H1 (cell line): ENCODE measurements around the gene GRID1. TPM values are rescaled to one million over a fixed set of nuclear protein-coding genes. Genes with fewer than 3 reads are reported as not detected.

Source experiments
- CTCF ChIA-PET: fragments of 300-600 bp; sonication (Branson Sonifier 250); formaldehyde crosslinking; loops from one replicate; lab custom pipeline; 2021; ENCODE audit not compliant: partially characterized antibody; lab: Charles Lee
- POLR2A ChIA-PET: fragments of 300-600 bp; sonication (Branson Sonifier 250); formaldehyde crosslinking; loops from one replicate; lab custom pipeline; 2021; ENCODE audit warnings: inconsistent platforms; ENCODE audit not compliant: partially characterized antibody; lab: Charles Lee
- DNase-seq, 2 experiments: peaks; one replicate each; pipeline versions ENCODE4 v3.0.0 to v3.0.0-alpha.2; 2010 to 2022; ENCODE audit warnings: low spot score in 2 of 2, low read depth in 1 of 2, mixed read lengths in 1 of 2
- FAIRE-seq: peaks from 2 replicates; lab custom pipeline; 2011; peaks lifted over from hg19 to GRCh38; lab: Jason Lieb, UNC
- H2AFZ ChIP-seq: 2 replicates; pipeline ENCODE4 v1.8.1; 2012; ENCODE audit warnings: low read length, inconsistent platforms
- H2AK5ac ChIP-seq: 2 replicates; pipeline ENCODE4 v1.6.1; 2013; ENCODE audit warnings: low read depth, low read length
- H2BK120ac ChIP-seq: replicated peaks from 2 replicates; pipeline ENCODE3; 2013; ENCODE audit warnings: low read depth, low read length, inconsistent platforms
- H2BK12ac ChIP-seq: 2 replicates; pipeline ENCODE4 v1.6.1; 2013; ENCODE audit warnings: low read depth, low read length
- H2BK15ac ChIP-seq: 2 replicates; pipeline ENCODE4 v1.6.1; 2013; ENCODE audit warnings: low read length
- H2BK20ac ChIP-seq: 2 replicates; pipeline ENCODE4 v1.6.1; 2013; ENCODE audit warnings: low read length
- H2BK5ac ChIP-seq: 2 replicates; pipeline ENCODE4 v1.6.1; 2013; ENCODE audit warnings: low read depth, low read length
- H3K14ac ChIP-seq: 2 replicates; pipeline ENCODE4 v1.6.1; 2013; ENCODE audit warnings: inconsistent platforms; ENCODE audit not compliant: insufficient read length
- H3K18ac ChIP-seq: 2 replicates; pipeline ENCODE4 v1.6.1; 2013; ENCODE audit warnings: low read length; ENCODE audit errors: extremely low read depth
- H3K23ac ChIP-seq: 2 replicates; pipeline ENCODE4 v1.6.1; 2013; ENCODE audit warnings: inconsistent platforms; ENCODE audit not compliant: insufficient read length
- H3K23me2 ChIP-seq: 2 replicates; pipeline ENCODE4 v1.6.1; 2013; ENCODE audit warnings: low read depth, low read length
- H3K27ac ChIP-seq: 2 replicates; pipeline ENCODE4 v1.6.1; 2011; ENCODE audit warnings: low read depth, low read length, inconsistent platforms
- H3K27me3 ChIP-seq, 4 experiments: replicated peaks in 1 of 4; 1 replicate in 1 of 4; 2 replicates in 3 of 4; pipeline versions ENCODE4 v1.6.1 to v1.8.1; 2011 to 2013; ENCODE audit warnings: low read length in 3 of 4, mild to moderate bottlenecking in 3 of 4, inconsistent platforms in 2 of 4, mixed read lengths in 2 of 4, moderate library complexity in 1 of 4; ENCODE audit not compliant: control insufficient read depth in 3 of 4, insufficient read depth in 3 of 4; ENCODE audit errors: extremely low read depth in 1 of 4
- H3K36me3 ChIP-seq, 4 experiments: 2 replicates each; pipeline versions ENCODE4 v1.6.1 to v1.8.1; 2011 to 2013; ENCODE audit warnings: mild to moderate bottlenecking in 4 of 4, low read length in 3 of 4, moderate library complexity in 2 of 4, control low read depth in 1 of 4, inconsistent platforms in 1 of 4; ENCODE audit not compliant: insufficient read depth in 4 of 4, control insufficient read depth in 2 of 4
- H3K4ac ChIP-seq: replicated peaks from 2 replicates; pipeline ENCODE3; 2013; ENCODE audit warnings: low read length, low read depth, mixed read lengths, inconsistent platforms; ENCODE audit not compliant: insufficient read length
- H3K4me1 ChIP-seq, 4 experiments: replicated peaks in 1 of 4; 1 replicate in 1 of 4; 2 replicates in 3 of 4; pipeline versions ENCODE4 v1.6.1 to v1.8.1; 2011 to 2013; ENCODE audit warnings: low read length in 3 of 4, inconsistent platforms in 2 of 4, mixed read lengths in 1 of 4; ENCODE audit not compliant: insufficient read depth in 4 of 4, control insufficient read depth in 3 of 4
- H3K4me2 ChIP-seq, 2 experiments: 2 replicates each; pipeline versions ENCODE4 v1.6.1 to v1.8.1; 2011 to 2013; ENCODE audit warnings: low read depth in 2 of 2, low read length in 2 of 2, control low read depth in 1 of 2, inconsistent platforms in 1 of 2, mild to moderate bottlenecking in 1 of 2; ENCODE audit not compliant: insufficient read depth in 1 of 2
- H3K4me3 ChIP-seq, 4 experiments: fragments of 200-600, 300-600 bp in 1 of 4; sonication (generic), shearing (Covaris generic), sonication (Bioruptor Twin) in 1 of 4; 2 replicates each; pipeline versions ENCODE4 v1.5.1 to v1.8.1; 2011 to 2016; ENCODE audit warnings: low read length in 4 of 4, low read depth in 3 of 4, control low read depth in 2 of 4, inconsistent platforms in 2 of 4, mild to moderate bottlenecking in 2 of 4, mixed read lengths in 1 of 4, moderate library complexity in 1 of 4; ENCODE audit not compliant: insufficient read depth in 2 of 4; ENCODE audit errors: extremely low read depth in 1 of 4
- H3K56ac ChIP-seq: replicated peaks from 2 replicates; pipeline ENCODE3; 2013; ENCODE audit warnings: low read depth, mild to moderate bottlenecking, mixed read lengths, low read length, inconsistent platforms; ENCODE audit not compliant: insufficient read length
- H3K79me1 ChIP-seq: 2 replicates; pipeline ENCODE4 v1.6.1; 2013; ENCODE audit warnings: low read depth, low read length, control low read depth
- H3K79me2 ChIP-seq, 2 experiments: 2 replicates each; pipeline versions ENCODE4 v1.6.1 to v1.8.1; 2012 to 2013; ENCODE audit warnings: low read length in 2 of 2, mild to moderate bottlenecking in 2 of 2, inconsistent platforms in 1 of 2; ENCODE audit not compliant: insufficient read depth in 2 of 2, control insufficient read depth in 1 of 2
- H3K9ac ChIP-seq, 4 experiments: replicated peaks in 1 of 4; 1 replicate in 1 of 4; 2 replicates in 3 of 4; pipeline versions ENCODE4 v1.6.1 to v1.8.1; 2011 to 2013; ENCODE audit warnings: low read depth in 3 of 4, low read length in 3 of 4, control low read depth in 2 of 4, mild to moderate bottlenecking in 2 of 4, moderate library complexity in 2 of 4, inconsistent platforms in 1 of 4; ENCODE audit errors: extremely low read depth in 1 of 4
- H3K9me3 ChIP-seq, 2 experiments: 2 replicates each; pipeline versions ENCODE4 v1.6.1 to v1.8.1; 2012 to 2013; ENCODE audit warnings: mild to moderate bottlenecking in 2 of 2, moderate library complexity in 2 of 2, control low read depth in 1 of 2, inconsistent platforms in 1 of 2, low read depth in 1 of 2, low read length in 1 of 2, mixed read lengths in 1 of 2; ENCODE audit not compliant: insufficient read depth in 2 of 2
- H4K20me1 ChIP-seq, 2 experiments: replicated peaks in 1 of 2; 2 replicates each; pipeline versions ENCODE3 to v1.8.1; 2011 to 2013; ENCODE audit warnings: inconsistent platforms in 2 of 2, low read length in 2 of 2, mild to moderate bottlenecking in 1 of 2; ENCODE audit not compliant: insufficient read depth in 2 of 2, control insufficient read depth in 1 of 2
- H4K5ac ChIP-seq: 2 replicates; pipeline ENCODE4 v1.6.1; 2013; ENCODE audit warnings: low read length, low read depth, mixed read lengths, inconsistent platforms; ENCODE audit not compliant: insufficient read length
- H4K8ac ChIP-seq: 2 replicates; pipeline ENCODE4 v1.8.0; 2013; ENCODE audit warnings: mild to moderate bottlenecking, moderate library complexity, low read length, inconsistent platforms; ENCODE audit not compliant: insufficient read depth; ENCODE audit errors: extremely low read depth
- H4K91ac ChIP-seq: replicated peaks from 2 replicates; pipeline ENCODE3; 2013; ENCODE audit warnings: low read length, mixed read lengths, inconsistent platforms; ENCODE audit not compliant: insufficient read length
- HDAC6 ChIP-seq: IDR thresholded peaks from one replicate; pipeline ENCODE4 v1.7.1; 2012; ENCODE audit warnings: low read depth, mild to moderate bottlenecking, inconsistent platforms, low read length, moderate library complexity
- MAFK ChIP-seq: IDR thresholded peaks from 2 replicates; pipeline ENCODE4 v1.6.1; 2012; ENCODE audit warnings: low read depth, mild to moderate bottlenecking, improper control_type of control experiment, low read length
- WGBS, 2 experiments: shearing (Covaris generic) in 1 of 2; methylation state at CpG; one replicate each; pipeline versions ENCODE4 v1.1.6 to v1.1.7; 2013 to 2015; ENCODE audit warnings: low lambda C conversion rate in 2 of 2, mixed read lengths in 2 of 2, inconsistent platforms in 1 of 2, low coverage in 1 of 2, missing lambda C conversion rate in 1 of 2; ENCODE audit not compliant: insufficient replicate concordance in 2 of 2, insufficient coverage in 1 of 2, insufficient read length in 1 of 2; ENCODE audit errors: extremely low coverage in 1 of 2, missing lambda C conversion rate in 1 of 2; 5-methylcytosine and 5-hydroxymethylcytosine counted together
- polyA plus RNA-seq, 7 experiments: library from polyadenylated mRNA; depleted of rRNA in 3 of 7; stranded (reverse) in 5 of 7; unstranded in 2 of 7; fragments of >200 nt in 5 of 7; fragments of 200-250 nt in 2 of 7; gene quantifications; 1 replicate in 5 of 7; 2 replicates in 1 of 7; 4 replicates in 1 of 7; pipeline versions ENCODE4 v1.2.1 to v1.2.3, GENCODE V29; 2011 to 2013; ENCODE audit warnings: missing spikeins in 2 of 7, mixed read lengths in 2 of 7
- total RNA-seq: library from RNA; stranded (reverse); fragmentation: NEBNext Ultra II Directional; extraction: Animal tissue kit (Norgen Biotek cat#: 25700); gene quantifications from 2 replicates; pipeline ENCODE4 v1.2.1, GENCODE V29; 2021

The GRID1 gene
- total and polyA plus RNA-seq, 2 of the 8 experiments (the other 6 are each of a cell fraction or from before 2014, with no cell fraction given): 0.22 to 0.30 TPM

GRCh38 chr10:85916994-85917573, 449.5 kb downstream of the GRID1 start:
- no peak overlapping the region for H3K18ac ChIP-seq
- no peak overlapping the region for H3K23ac ChIP-seq
- no peak overlapping the region for H2BK120ac ChIP-seq
- peaks cover 0 to 3% of the 10 kb centered on the region in 2 experiments for H4K20me1 ChIP-seq
- no peak overlapping the region for H3K27ac ChIP-seq
- H3K27me3 ChIP-seq: no peaks in the 10 kb centered on the region
- no peaks in the 10 kb centered on the region for H3K79me2 ChIP-seq
- TF ChIP-seq HDAC6: no peak
- TF ChIP-seq MAFK: peak; percentile 76; the same call in 1 of the 2 replicates
- H2BK15ac ChIP-seq: no peak overlapping the region
- H3K79me1 ChIP-seq: no peaks in the 10 kb centered on the region
- no peak overlapping the region for H2BK20ac ChIP-seq
- FAIRE-seq (no peak), DNase-seq (no peak)
- H4K5ac ChIP-seq: no peak overlapping the region
- H2AFZ ChIP-seq: no peak overlapping the region
- H2AK5ac ChIP-seq: no peak overlapping the region
- H3K9ac ChIP-seq: no peak overlapping the region
- no peak overlapping the region for H4K8ac ChIP-seq
- no peaks in the 10 kb centered on the region for H3K9me3 ChIP-seq
- H3K4me3 ChIP-seq: no peak overlapping the region
- H2BK5ac ChIP-seq: no peak overlapping the region
- no peak overlapping the region for H3K56ac ChIP-seq
- H3K4ac ChIP-seq: no peak overlapping the region
- 96% methylated on average over 2 of the region's 2 CpGs; no CpG with 5 or more reads in 1 of the 2 experiments for WGBS, 2 experiments
- H3K23me2 ChIP-seq: peaks cover 5% of the 10 kb centered on the region; the same call in 1 of the 2 replicates
- ChIA-PET CTCF (interaction anchor here (0.6 to 1.0 kb wide), 3 partner anchors 79 to 1283 kb away, joined by 3 read pairs; no protein-coding TSS in a partner anchor), POLR2A (no interaction called here)
- no peak overlapping the region for H4K91ac ChIP-seq
- no peak overlapping the region for H3K14ac ChIP-seq
- no peaks in the 10 kb centered on the region; a peak in 1 of 8 replicates for H3K36me3 ChIP-seq
- peaks cover 0 to 12% (median 5%) of the 10 kb centered on the region in 4 experiments; a peak in 5 of 7 replicates for H3K4me1 ChIP-seq
- no peak overlapping the region for H2BK12ac ChIP-seq
- H3K4me2 ChIP-seq: no peak overlapping the region
